HG03103 (cell line): ENCODE results near the gene SMC6.

Source experiments
- ATAC-seq: cut with Tn5 transposase; IDR thresholded peaks from one replicate; pipeline ENCODE4 v1.9.1; 2021; ENCODE audit warnings: low read depth; ENCODE audit not compliant: unreplicated experiment

SMC6 gene

GRCh38 chr2:17620841-17621240 is 132.8 kb downstream of the SMC6 start:
- ATAC-seq, result no peak

DNA sequence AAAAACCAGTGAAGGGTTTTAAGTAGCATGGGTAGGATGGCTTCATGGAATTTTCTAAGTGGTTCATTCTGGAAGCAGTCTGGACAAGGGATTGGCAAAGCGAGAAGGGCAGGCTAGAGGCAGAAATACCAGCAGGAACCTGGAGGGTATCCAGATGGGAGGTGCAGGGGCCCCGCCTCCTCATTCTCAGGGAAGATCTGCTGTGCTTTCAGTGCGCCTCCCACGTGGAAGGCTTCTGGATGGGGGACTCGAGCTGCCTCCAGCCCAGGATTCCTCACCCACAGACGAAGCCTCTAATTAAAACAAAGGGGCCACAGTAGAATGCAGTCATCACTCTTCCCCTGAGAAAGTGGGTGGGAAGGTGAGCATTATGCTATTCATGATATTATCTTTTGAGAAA is 133.3 kb downstream of the SMC6 start:
- ATAC-seq, result no peak

GRCh38 chr2:17617955-17618354 is 135.7 kb downstream of the SMC6 start:
- ATAC-seq, result no peak

- ATAC-seq, result no peak
These were observed 136.1 kb downstream of the SMC6 start for GRCh38 chr2:17617516-17617915.

DNA sequence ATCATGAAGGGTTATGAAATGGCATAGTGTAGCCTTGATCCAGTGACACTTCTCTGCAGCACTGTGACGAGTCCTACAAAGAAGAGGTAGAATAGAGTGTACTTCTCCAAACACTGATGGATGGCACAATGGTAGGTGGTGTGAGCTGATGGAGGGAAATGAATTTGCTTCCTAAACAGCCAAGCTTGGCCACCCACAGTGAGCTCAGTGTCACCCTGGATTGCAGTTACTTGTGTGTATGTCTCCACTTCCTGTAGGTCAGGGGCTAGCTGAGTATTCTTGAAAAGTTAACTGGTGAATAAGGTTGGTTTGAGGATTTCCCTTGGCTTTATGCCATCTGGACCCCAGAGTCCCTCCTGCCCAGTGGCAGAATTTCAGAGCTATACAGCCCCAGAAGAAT is 137.2 kb downstream of the SMC6 start:
- ATAC-seq, result no peak

GRCh38 chr2:17615728-17616351 is 137.8 kb downstream of the SMC6 start:
- ATAC-seq, result no peak

DNA sequence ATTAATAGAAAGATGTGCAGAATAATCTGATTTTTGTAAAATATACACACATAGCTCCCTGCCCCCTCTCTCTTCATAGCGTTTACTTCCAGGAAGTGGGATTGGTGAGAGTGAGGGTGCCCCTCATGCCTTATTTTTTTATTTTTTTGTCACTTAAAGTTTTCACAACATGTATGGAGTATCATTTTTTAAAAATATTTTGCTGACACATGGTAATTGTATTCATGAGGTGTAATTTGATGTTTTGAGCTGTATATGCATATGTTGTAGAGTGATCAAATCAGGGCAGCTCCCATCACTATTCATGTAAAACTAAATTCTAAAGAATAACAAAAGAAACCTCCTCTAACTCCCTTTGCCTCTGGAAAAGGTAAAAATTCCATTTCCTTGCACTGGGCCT is 138.5 kb downstream of the SMC6 start:
- ATAC-seq, result no peak

- no peak for ATAC-seq
These were observed 139.3 kb downstream of the SMC6 start for GRCh38 chr2:17614174-17614930.
